Gastrocnemius medialis (tissue), 4 donors: ENCODE measurements around the gene FAM111B. TPM values are rescaled to one million over a fixed set of nuclear protein-coding genes. Genes with fewer than 3 reads are reported as not detected.

Experiments
- ATAC-seq, 2 donors: fragments of 150-250 bp; one replicate each; pipeline ENCODE4 v1.9.1; 2016
- DNase-seq, 2 donors: peaks; one replicate each; pipeline ENCODE4 v3.0.0-alpha.2; 2019
- H3K27ac ChIP-seq, 4 donors: fragments of 200-600 bp; sonication (generic); 1 replicate in 1 of 4; 2 replicates in 3 of 4; pipeline ENCODE4 v1.5.1; 2016 to 2018; ENCODE audit warnings: mild to moderate bottlenecking in 2 of 4, moderate library complexity in 1 of 4
- H3K27me3 ChIP-seq, 3 donors: fragments of 200-600 bp; sonication (generic) in 2 of 3; 1 replicate in 1 of 3; 2 replicates in 2 of 3; pipeline versions ENCODE4 v1.5.1 to v1.6.0; 2016 to 2019; ENCODE audit warnings: mild to moderate bottlenecking in 1 of 3, moderate library complexity in 1 of 3
- H3K36me3 ChIP-seq, 2 donors: fragments of 200-600 bp; sonication (generic) in 1 of 2; one replicate each; pipeline ENCODE4 v1.5.1; 2017 to 2018
- H3K4me1 ChIP-seq, 2 donors: fragments of 200-600 bp; sonication (generic) in 1 of 2; one replicate each; pipeline ENCODE4 v1.5.1; 2016 to 2017; ENCODE audit warnings: mild to moderate bottlenecking in 2 of 2
- H3K4me3 ChIP-seq, 4 donors: fragments of 200-600 bp; sonication (generic) in 3 of 4; 1 replicate in 1 of 4; 2 replicates in 3 of 4; pipeline ENCODE4 v1.5.1; 2016 to 2019; ENCODE audit warnings: mild to moderate bottlenecking in 2 of 4
- H3K9me3 ChIP-seq, 3 donors: fragments of 200-600 bp; sonication (generic) in 2 of 3; 1 replicate in 1 of 3; 2 replicates in 2 of 3; pipeline ENCODE4 v1.5.1; 2016 to 2019
- CTCF ChIP-seq, 5 experiments: fragments of 450-650 bp in 3 of 5; fragments of 200-600 bp in 2 of 5; sonication (generic) in 2 of 5; IDR thresholded peaks in 4 of 5; conservative IDR thresholded peaks in 1 of 5; 1 replicate in 4 of 5; 2 replicates in 1 of 5; pipeline ENCODE4 v1.5.1; 2016 to 2019; ENCODE audit warnings: antibody characterized with exemption in 5 of 5, mild to moderate bottlenecking in 3 of 5, moderate library complexity in 3 of 5
- POLR2A ChIP-seq, 2 donors: fragments of 450-650 bp; IDR thresholded peaks; one replicate each; pipeline ENCODE4 v1.6.1; 2017; ENCODE audit warnings: antibody characterized with exemption in 2 of 2, mild to moderate bottlenecking in 2 of 2, moderate library complexity in 2 of 2
- in situ Hi-C, 4 donors: fragments of 200-750 bp; cut with MboI; loops; one replicate each; pipeline versions ENCODE4 v1.15.0 to v1.8.0; 2017; ENCODE audit warnings: low sequenced_read_pairs in 4 of 4
- intact Hi-C: fragments of 100-400 bp; cut with DNase I; formaldehyde crosslinking; loops from one replicate; pipeline ENCODE4 v1.15.1; 2023; ENCODE audit warnings: low total_unique reads
- total RNA-seq, 4 donors: library from RNA; depleted of rRNA; stranded (reverse); fragments of >200 nt; gene quantifications; one replicate each; pipeline versions ENCODE4 v1.1.0 to v1.2.3, GENCODE V29; 2016

FAM111B gene
- total RNA-seq, 4 donors from 2014 or later: 0.31 TPM; not detected in 3

DNA sequence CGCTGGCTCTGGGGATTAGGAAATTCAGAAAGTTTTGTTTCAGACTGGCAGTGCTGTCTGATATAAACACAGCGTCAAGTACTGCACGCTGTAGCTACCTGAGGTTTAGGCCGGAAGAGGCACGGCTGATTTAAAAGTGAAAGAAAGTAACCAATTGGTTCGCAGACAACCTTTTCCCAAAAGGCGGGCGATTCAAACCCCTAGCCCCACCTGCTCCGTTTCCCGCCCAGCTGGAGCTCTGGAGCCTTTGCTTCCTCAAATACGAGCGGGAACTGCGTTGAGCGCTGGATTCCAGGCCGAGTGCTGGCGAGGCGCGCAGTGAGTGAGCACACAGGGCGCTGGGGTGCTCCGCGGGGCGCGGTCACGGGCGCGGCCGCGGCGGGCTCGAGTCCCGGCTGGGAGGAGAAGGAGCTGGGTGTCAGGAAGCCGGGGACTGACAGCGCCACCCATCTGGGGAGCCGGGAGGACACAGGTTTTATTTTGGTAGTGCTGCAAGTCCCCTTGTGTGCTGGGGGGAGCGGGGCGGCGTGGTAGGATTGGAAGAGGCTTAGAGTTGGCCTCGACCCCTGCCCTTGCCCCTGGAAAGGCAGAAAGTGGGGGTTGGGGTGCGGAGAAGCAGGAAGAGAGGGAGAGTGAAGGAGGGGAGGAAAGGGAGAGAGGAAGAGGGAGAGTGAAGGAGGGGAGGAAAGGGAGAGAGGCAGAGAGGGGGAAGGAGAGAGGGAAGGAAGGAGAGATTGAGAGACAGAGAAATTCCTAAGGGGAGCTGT lies 37.7 kb downstream of the FAM111B start:
- H3K4me3 ChIP-seq: peak overlapping the region; percentile 68 to 90 (median 80)
- peak; percentile 47 to 69 for DNase-seq
- H3K27me3 ChIP-seq: no peaks in the 10 kb centered on the region
- intact Hi-C loops (loop anchor here (5.0 to 10.0 kb wide), 2 partner anchors 400 to 567 kb away; partner anchors contain the start of genes LPXN and ZFP91), in situ Hi-C loops (loop anchor here (25.0 kb wide), 3 partner anchors 482 to 582 kb away; no protein-coding TSS in a partner anchor)
- peak; percentile 82 to 90 for ATAC-seq
- no peaks in the 10 kb centered on the region for H3K36me3 ChIP-seq
- peak overlapping the region; percentile 70 to 82 (median 80) for H3K27ac ChIP-seq
- peaks cover 7 to 12% of the 10 kb centered on the region in 2 donors for H3K4me1 ChIP-seq
- no peaks in the 10 kb centered on the region for H3K9me3 ChIP-seq
- TF ChIP-seq CTCF (IDR thresholded peaks at IDR 0.05 in 4 of 5, conservative IDR thresholded peaks at IDR 0.05 in 1 of 5) (no peak), POLR2A (IDR thresholded peaks at IDR 0.05) (peak in 1 of 2 donors; percentile 7)

DNA sequence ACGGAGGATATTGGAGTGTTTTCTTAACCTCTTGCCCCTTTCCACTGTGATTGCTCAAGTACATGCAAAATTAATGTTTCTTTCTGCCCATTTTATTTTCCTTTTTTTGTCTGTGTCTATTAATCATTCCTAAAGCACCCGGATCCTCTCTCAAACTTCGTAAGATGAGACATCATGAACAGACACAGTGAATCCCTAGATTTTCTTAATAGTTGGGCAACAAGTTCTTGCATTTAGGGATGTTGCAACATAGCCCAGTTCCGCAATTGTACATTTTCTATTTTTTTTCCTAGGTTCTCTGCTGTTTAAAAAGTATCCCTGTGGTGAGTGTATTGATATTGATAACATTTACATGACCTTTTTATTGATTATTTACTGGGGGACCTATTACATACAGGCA lies 38.5 kb downstream of the FAM111B start:
- no peak overlapping the region for H3K27ac ChIP-seq
- no peaks in the 10 kb centered on the region for H3K9me3 ChIP-seq
- H3K4me1 ChIP-seq: peaks cover 7 to 12% of the 10 kb centered on the region in 2 donors
- in situ Hi-C loops: loop anchor here (25.0 kb wide), 3 partner anchors 483 to 583 kb away; no protein-coding TSS in a partner anchor
- ATAC-seq (no peak), DNase-seq (no peak)
- intact Hi-C loops: loop anchor here (10.0 kb wide), 1 partner anchor 399 kb away; no protein-coding TSS in a partner anchor
- peak overlapping the region in 1 of 4 donors; percentile 86 for H3K4me3 ChIP-seq
- TF ChIP-seq CTCF (IDR thresholded peaks at IDR 0.05 in 4 of 5, conservative IDR thresholded peaks at IDR 0.05 in 1 of 5) (no peak), POLR2A (IDR thresholded peaks at IDR 0.05) (no peak)
- H3K36me3 ChIP-seq: no peaks in the 10 kb centered on the region
- no peaks in the 10 kb centered on the region for H3K27me3 ChIP-seq

DNA sequence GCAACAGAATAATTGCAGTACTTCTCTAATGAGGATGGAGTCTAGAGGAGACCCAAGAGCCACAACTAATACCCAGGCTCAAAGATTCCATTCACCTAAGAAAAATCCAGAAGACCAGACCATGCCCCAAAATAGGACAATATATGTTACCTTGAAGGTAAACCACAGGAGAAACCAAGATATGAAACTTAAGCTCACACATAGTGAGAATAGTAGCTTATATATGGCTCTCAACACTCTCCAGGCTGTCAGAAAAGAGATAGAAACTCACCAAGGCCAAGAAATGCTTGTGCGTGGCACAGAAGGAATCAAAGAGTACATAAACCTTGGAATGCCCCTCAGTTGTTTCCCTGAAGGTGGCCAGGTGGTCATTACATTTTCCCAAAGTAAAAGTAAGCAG lies 44.7 kb downstream of the FAM111B start:
- DNase-seq: no peak
- no peak for ATAC-seq
- Histone ChIP-seq H3K36me3 (no peaks in the 10 kb centered on the region), H3K27ac (no peak overlapping the region), H3K27me3 (no peaks in the 10 kb centered on the region), H3K4me3 (no peak overlapping the region), H3K4me1 (no peaks in the 10 kb centered on the region), H3K9me3 (no peaks in the 10 kb centered on the region)
- intact Hi-C loops: loop anchor here (10.0 kb wide), 1 partner anchor 497 kb away; no protein-coding TSS in a partner anchor
- TF ChIP-seq POLR2A (IDR thresholded peaks at IDR 0.05): no peak
- no peak for TF ChIP-seq CTCF (IDR thresholded peaks at IDR 0.05 in 4 of 5, conservative IDR thresholded peaks at IDR 0.05 in 1 of 5)
- in situ Hi-C loops: loop anchor here in 3 of 4 donors (10.0 to 25.0 kb wide), 3 partner anchors 47 to 489 kb away; partner anchors contain the start of gene FAM111B (in 1 of the 3)

- TF ChIP-seq POLR2A (IDR thresholded peaks at IDR 0.05) (no peak), CTCF (IDR thresholded peaks at IDR 0.05 in 4 of 5, conservative IDR thresholded peaks at IDR 0.05 in 1 of 5) (no peak)
- ATAC-seq: no peak
- intact Hi-C loops: loop anchor here (10.0 kb wide), 1 partner anchor 498 kb away; no protein-coding TSS in a partner anchor
- H3K4me3 ChIP-seq: no peak overlapping the region
- no peaks in the 10 kb centered on the region for H3K4me1 ChIP-seq
- no peak for DNase-seq
- H3K27me3 ChIP-seq: no peaks in the 10 kb centered on the region
- no peaks in the 10 kb centered on the region for H3K9me3 ChIP-seq
- in situ Hi-C loops: loop anchor here in 3 of 4 donors (10.0 to 25.0 kb wide), 3 partner anchors 48 to 490 kb away; partner anchors contain the start of gene FAM111B (in 1 of the 3)
- no peak overlapping the region for H3K27ac ChIP-seq
- no peaks in the 10 kb centered on the region for H3K36me3 ChIP-seq
Observed at GRCh38 chr11:59152312-59152951, 45.4 kb downstream of the FAM111B start.
